H1 (cell line): Measurements from ENCODE around the gene DPEP3. TPM values are rescaled to one million over a fixed set of nuclear protein-coding genes. Genes with fewer than 3 reads are reported as not detected.

Source experiments
- ASH2L ChIP-seq: fragments of 200-600, 300-600 bp; sonication (generic); IDR thresholded peaks from one replicate; pipeline ENCODE4 v1.7.1; 2017; ENCODE audit warnings: low read length
- ATF3 ChIP-seq: IDR thresholded peaks from 2 replicates; pipeline ENCODE4 v1.6.1; 2011; ENCODE audit warnings: low read depth, mild to moderate bottlenecking, low read length; ENCODE audit not compliant: insufficient read depth
- CBX5 ChIP-seq: fragments of 300-800, 300-1000 bp; sonication (generic); IDR thresholded peaks from 2 replicates; pipeline ENCODE4 v1.7.1; 2016; ENCODE audit warnings: antibody characterized with exemption, low read length, low read depth
- CHD7 ChIP-seq: fragments of 300-600 bp; sonication (generic); IDR thresholded peaks from 2 replicates; pipeline ENCODE4 v1.7.1; 2012; ENCODE audit warnings: low read length, moderate library complexity, mild to moderate bottlenecking, inconsistent platforms; ENCODE audit not compliant: insufficient replicate concordance
- CREB1 ChIP-seq: IDR thresholded peaks from 2 replicates; pipeline ENCODE4 v1.6.1; 2012; ENCODE audit warnings: inconsistent platforms
- GTF2F1 ChIP-seq: IDR thresholded peaks from 2 replicates; pipeline ENCODE4 v1.6.1; 2012; ENCODE audit warnings: low read depth, low read length, improper control_type of control experiment, borderline replicate concordance
- JUN ChIP-seq: IDR thresholded peaks from 2 replicates; pipeline ENCODE4 v1.6.1; 2011; ENCODE audit warnings: low read depth, mild to moderate bottlenecking, improper control_type of control experiment, low read length
- MAX ChIP-seq: IDR thresholded peaks from 2 replicates; pipeline ENCODE4 v1.6.1; 2012; ENCODE audit warnings: inconsistent platforms
- NRF1 ChIP-seq: IDR thresholded peaks from 2 replicates; pipeline ENCODE4 v1.6.1; 2011; ENCODE audit warnings: mild to moderate bottlenecking, low read depth, low read length, improper control_type of control experiment
- RBBP5 ChIP-seq: IDR thresholded peaks from 2 replicates; pipeline ENCODE4 v1.7.1; 2012; ENCODE audit warnings: low read depth, mild to moderate bottlenecking, inconsistent platforms, low read length, moderate library complexity, borderline replicate concordance
- SIRT6 ChIP-seq: IDR thresholded peaks from one replicate; pipeline ENCODE4 v1.7.1; 2012; ENCODE audit warnings: low read length, inconsistent platforms
- polyA plus RNA-seq, 7 experiments: library from polyadenylated mRNA; depleted of rRNA in 3 of 7; stranded (reverse) in 5 of 7; unstranded in 2 of 7; fragments of >200 nt in 5 of 7; fragments of 200-250 nt in 2 of 7; gene quantifications; 1 replicate in 5 of 7; 2 replicates in 1 of 7; 4 replicates in 1 of 7; pipeline versions ENCODE4 v1.2.1 to v1.2.3, GENCODE V29; 2011 to 2013; ENCODE audit warnings: missing spikeins in 2 of 7, mixed read lengths in 2 of 7
- total RNA-seq: library from RNA; stranded (reverse); fragmentation: NEBNext Ultra II Directional; extraction: Animal tissue kit (Norgen Biotek cat#: 25700); gene quantifications from 2 replicates; pipeline ENCODE4 v1.2.1, GENCODE V29; 2021

The DPEP3 gene
- total and polyA plus RNA-seq, 2 of the 8 experiments (the other 6 are each of a cell fraction or from before 2014, with no cell fraction given) = 6.5 to 9.9 TPM

GRCh38 chr16:68019167-68019680 lies 38.9 kb upstream of the DPEP3 start (continued):
- TF ChIP-seq CHD7 (no peak), RBBP5 (no peak), CBX5 (no peak), GTF2F1 (no peak), MAX (no peak), SIRT6 (no peak), CREB1 (no peak), ASH2L (no peak), JUN (no peak), NRF1 (no peak), ATF3 (no peak)
